ENCODE measurements around the gene THEMIS.
"Not testable (repeated sequence)": the region's sequence is repeated elsewhere in the genome, so short reads cannot be mapped to it uniquely, and the experiment has no call there.

The THEMIS gene

GRCh38 chr6:127718694-127719093 is 182.2 kb downstream of the THEMIS start:
- no peak for DNase-seq (ENCODE audit: low read depth)

GRCh38 chr6:127717384-127717783 is 183.5 kb downstream of the THEMIS start:
- no peak for DNase-seq (ENCODE audit: low read depth)

GRCh38 chr6:127716465-127716864 is 184.4 kb downstream of the THEMIS start:
- no peak for DNase-seq (ENCODE audit: low read depth)

- no peak for DNase-seq (ENCODE audit: low read depth)
Observed at GRCh38 chr6:127710668-127711067, 190.2 kb downstream of the THEMIS start.

GRCh38 chr6:127706216-127706615 is 194.6 kb downstream of the THEMIS start:
- no peak for DNase-seq (ENCODE audit: low read depth)

- DNase-seq (ENCODE audit: low read depth): no peak
Observed at GRCh38 chr6:127695108-127695507, 205.8 kb downstream of the THEMIS start.

- DNase-seq (ENCODE audit: low read depth): no peak
Observed at GRCh38 chr6:127691146-127691545, 209.7 kb downstream of the THEMIS start.

GRCh38 chr6:127690588-127690987 is 210.3 kb downstream of the THEMIS start:
- no peak for DNase-seq (ENCODE audit: low read depth)

GRCh38 chr6:127690092-127690491 is 210.8 kb downstream of the THEMIS start:
- DNase-seq (ENCODE audit: low read depth): no peak

- not testable (repeated sequence) for DNase-seq (ENCODE audit: low read depth)
Observed at GRCh38 chr6:127687490-127687889, 213.4 kb downstream of the THEMIS start.

- no peak for DNase-seq (ENCODE audit: low read depth)
Observed at GRCh38 chr6:127686084-127686483, 214.8 kb downstream of the THEMIS start.

- DNase-seq (ENCODE audit: low read depth): no peak
Observed at GRCh38 chr6:127684501-127684900, 216.4 kb downstream of the THEMIS start.
